A673 (cell line): ENCODE data around the gene TMEM203. TPM values are rescaled to one million over a fixed set of nuclear protein-coding genes. Genes with fewer than 3 reads are reported as not detected.

Experiments used
- BruUV-seq: library from RNA; stranded (reverse); fragments of 400-500 nt; replicated peaks from 2 replicates; lab custom pipeline; 2021; lab: Mats Ljungman, UMichigan
- CTCF ChIA-PET: fragments of 300-600 bp; sonication (Branson Sonifier 250); formaldehyde crosslinking; loops from one replicate; lab custom pipeline; 2022; ENCODE audit warnings: antibody characterized with exemption; lab: Charles Lee
- POLR2A ChIA-PET: fragments of 300-600 bp; sonication (Branson Sonifier 250); formaldehyde crosslinking; loops from one replicate; lab custom pipeline; 2022; ENCODE audit warnings: antibody characterized with exemption; ENCODE audit not compliant: low non-redundant PET; lab: Charles Lee
- DNase-seq: peaks from one replicate; pipeline ENCODE4 v3.0.0-alpha.2; 2015; ENCODE audit warnings: low spot score
- H3K27ac ChIP-seq: fragments of 200-600 bp; sonication (generic); 2 replicates; pipeline ENCODE4 v1.5.1; 2016; ENCODE audit warnings: mixed run types, low read depth, mild to moderate bottlenecking, mixed read lengths, antibody characterized with exemption, low read length; ENCODE audit not compliant: poor library complexity, severe bottlenecking
- H3K27me3 ChIP-seq: fragments of 200-600 bp; sonication (generic); replicated peaks from 2 replicates; pipeline ENCODE4 v1.6.1; 2017; ENCODE audit warnings: mixed run types, low read depth, mild to moderate bottlenecking, mixed read lengths, antibody characterized with exemption, low read length; ENCODE audit not compliant: insufficient read depth, poor library complexity
- H3K36me3 ChIP-seq: fragments of 200-600 bp; sonication (generic); 2 replicates; pipeline ENCODE4 v1.6.1; 2016; ENCODE audit warnings: mixed run types, mild to moderate bottlenecking, mixed read lengths, antibody characterized with exemption, low read length; ENCODE audit not compliant: insufficient read depth, poor library complexity, severe bottlenecking
- H3K4me1 ChIP-seq: fragments of 200-600 bp; sonication (generic); 2 replicates; pipeline ENCODE4 v1.6.1; 2017; ENCODE audit warnings: mixed run types, mild to moderate bottlenecking, mixed read lengths, antibody characterized with exemption, low read length; ENCODE audit not compliant: insufficient read depth, poor library complexity, severe bottlenecking
- H3K4me3 ChIP-seq: fragments of 200-600 bp; sonication (generic); 2 replicates; pipeline ENCODE4 v1.5.1; 2016; ENCODE audit warnings: low read depth, mixed run types, mild to moderate bottlenecking, mixed read lengths, low read length; ENCODE audit not compliant: poor library complexity, severe bottlenecking
- H3K9me3 ChIP-seq: fragments of 200-600 bp; sonication (generic); 2 replicates; pipeline ENCODE4 v1.6.1; 2016; ENCODE audit warnings: mixed run types, low read depth, mild to moderate bottlenecking, mixed read lengths, antibody characterized with exemption, low read length; ENCODE audit not compliant: poor library complexity, severe bottlenecking
- EZH2 ChIP-seq: fragments of 200-600 bp; sonication (generic); IDR thresholded peaks from 2 replicates; pipeline ENCODE4 v1.6.1; 2017; ENCODE audit warnings: borderline replicate concordance, low read depth, mild to moderate bottlenecking, mixed read lengths, antibody characterized with exemption, low read length; ENCODE audit not compliant: poor library complexity, severe bottlenecking
- intact Hi-C: fragments of 100-400 bp; cut with micrococcal nuclease; formaldehyde crosslinking; loops from one replicate; pipeline ENCODE4 v1.10.0; 2022; ENCODE audit not compliant: unreplicated experiment
- total RNA-seq: library from RNA; stranded (reverse); gene quantifications from 2 replicates; pipeline ENCODE4 v1.2.3, GENCODE V29; 2021
- TF ChIP-seq, protein P1 (sequence below): fragments of 300-800, 200-600 bp; sonication (generic); conservative IDR thresholded peaks from 2 replicates; pipeline ENCODE4 v1.5.1; 2017; ENCODE audit warnings: low read depth, mild to moderate bottlenecking, antibody characterized with exemption, low read length, moderate library complexity, mixed read lengths

TMEM203 gene
- total RNA-seq, 1 experiment from 2014 or later: 37.5 TPM

- no peaks in the 10 kb centered on the region for H3K27me3 ChIP-seq
- TF ChIP-seq, protein P1, sequence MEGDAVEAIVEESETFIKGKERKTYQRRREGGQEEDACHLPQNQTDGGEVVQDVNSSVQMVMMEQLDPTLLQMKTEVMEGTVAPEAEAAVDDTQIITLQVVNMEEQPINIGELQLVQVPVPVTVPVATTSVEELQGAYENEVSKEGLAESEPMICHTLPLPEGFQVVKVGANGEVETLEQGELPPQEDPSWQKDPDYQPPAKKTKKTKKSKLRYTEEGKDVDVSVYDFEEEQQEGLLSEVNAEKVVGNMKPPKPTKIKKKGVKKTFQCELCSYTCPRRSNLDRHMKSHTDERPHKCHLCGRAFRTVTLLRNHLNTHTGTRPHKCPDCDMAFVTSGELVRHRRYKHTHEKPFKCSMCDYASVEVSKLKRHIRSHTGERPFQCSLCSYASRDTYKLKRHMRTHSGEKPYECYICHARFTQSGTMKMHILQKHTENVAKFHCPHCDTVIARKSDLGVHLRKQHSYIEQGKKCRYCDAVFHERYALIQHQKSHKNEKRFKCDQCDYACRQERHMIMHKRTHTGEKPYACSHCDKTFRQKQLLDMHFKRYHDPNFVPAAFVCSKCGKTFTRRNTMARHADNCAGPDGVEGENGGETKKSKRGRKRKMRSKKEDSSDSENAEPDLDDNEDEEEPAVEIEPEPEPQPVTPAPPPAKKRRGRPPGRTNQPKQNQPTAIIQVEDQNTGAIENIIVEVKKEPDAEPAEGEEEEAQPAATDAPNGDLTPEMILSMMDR: no peak
- TF ChIP-seq EZH2: no peak
- no peaks in the 10 kb centered on the region for H3K9me3 ChIP-seq
- no peak for DNase-seq
- H3K4me1 ChIP-seq: peaks cover 9% of the 10 kb centered on the region
- H3K36me3 ChIP-seq: peaks cover under 1% of the 10 kb centered on the region
- no peak overlapping the region for H3K27ac ChIP-seq
- BruUV-seq: TSS peak; percentile 36
- no peak overlapping the region for H3K4me3 ChIP-seq
- ChIA-PET CTCF (no interaction called here), POLR2A (no interaction called here)
- intact Hi-C loops: loop anchor here (5.0 kb wide), 1 partner anchor 428 kb away; the partner anchor contains the start of gene TMEM141
Measured at GRCh38 chr9:137220317-137221094, 15.1 kb upstream of the TMEM203 start.

GRCh38 chr9:137219757-137220316 lies 14.4 kb upstream of the TMEM203 start:
- no TSS peak for BruUV-seq
- no peaks in the 10 kb centered on the region for H3K9me3 ChIP-seq
- ChIA-PET CTCF (no interaction called here), POLR2A (no interaction called here)
- H3K4me1 ChIP-seq: peaks cover 9% of the 10 kb centered on the region
- intact Hi-C loops: loop anchor here (5.0 kb wide), 1 partner anchor 428 kb away; the partner anchor contains the start of gene TMEM141
- no peaks in the 10 kb centered on the region for H3K27me3 ChIP-seq
- no peak for DNase-seq
- no peak overlapping the region for H3K4me3 ChIP-seq
- no peak for TF ChIP-seq EZH2
- TF ChIP-seq, protein P1: no peak
- no peak overlapping the region for H3K27ac ChIP-seq
- peaks cover 5% of the 10 kb centered on the region for H3K36me3 ChIP-seq

GRCh38 chr9:137218754-137219271 lies 13.4 kb upstream of the TMEM203 start:
- no TSS peak for BruUV-seq
- POLR2A ChIA-PET: no interaction called here

More at GRCh38 chr9:137218754-137219271, 13.4 kb upstream of the TMEM203 start:
- H3K9me3 ChIP-seq: no peaks in the 10 kb centered on the region
- H3K27me3 ChIP-seq: no peaks in the 10 kb centered on the region
- no peak overlapping the region for H3K27ac ChIP-seq
- intact Hi-C loops: no loop called here
- no peak overlapping the region for H3K4me3 ChIP-seq
- no peak for DNase-seq
- H3K4me1 ChIP-seq: peaks cover 9% of the 10 kb centered on the region
- H3K36me3 ChIP-seq: peaks cover 5% of the 10 kb centered on the region
- CTCF ChIA-PET: no interaction called here
- no peak for TF ChIP-seq EZH2
- TF ChIP-seq, protein P1: no peak
